ENCODE measurements around the gene ARF3.

DNA sequence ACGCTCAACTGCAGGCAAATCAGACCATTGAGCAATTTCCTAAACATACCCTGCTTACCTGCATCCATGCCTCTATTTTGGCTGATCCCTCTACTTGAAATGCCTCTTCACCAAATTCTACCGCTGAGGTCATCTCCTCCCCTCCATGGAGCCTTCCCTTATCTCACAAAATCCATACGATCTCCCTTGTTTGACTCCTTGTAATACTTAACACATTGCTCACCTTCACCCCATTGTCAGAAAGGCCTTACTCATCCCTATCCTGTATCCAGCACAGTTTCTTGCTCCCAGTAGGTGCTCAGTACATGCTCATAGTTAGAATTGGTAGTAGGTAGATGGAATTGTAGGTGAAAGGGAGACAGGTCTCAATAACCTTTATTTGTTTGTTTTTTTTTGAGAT, 36.5 kb upstream of the ARF3 start:
- TF ChIP-seq POLR2AphosphoS5 (IDR thresholded peaks at IDR 0.05; ENCODE audit: borderline replicate concordance, low read depth, low read length): no peak
- TF ChIP-seq EZH2 (IDR thresholded peaks at IDR 0.05): no peak

Data from SK-N-MC (cell line).